HepG2 (cell line): ENCODE results near the gene BRPF1. TPM values are rescaled to one million over a fixed set of nuclear protein-coding genes. Genes with fewer than 3 reads are reported as not detected.

Source experiments
- AFF4 ChIP-seq: sonication (generic); formaldehyde crosslinking; IDR thresholded peaks from 2 replicates; pipeline ENCODE4 v1.4.0; 2020; ENCODE audit warnings: missing genetic modification reagents
- CENPX ChIP-seq: sonication (generic); formaldehyde crosslinking; IDR thresholded peaks from 2 replicates; pipeline ENCODE4 v1.9.0; 2021; ENCODE audit warnings: mild to moderate bottlenecking, missing genetic modification reagents, moderate library complexity
- ETV5 ChIP-seq: IDR thresholded peaks from 2 replicates; pipeline ENCODE4 v1.6.1; 2018; ENCODE audit warnings: missing biosample characterization, missing genetic modification reagents, inconsistent platforms, borderline replicate concordance
- GATAD1 ChIP-seq: IDR thresholded peaks from 2 replicates; pipeline ENCODE4 v1.6.1; 2016; ENCODE audit warnings: missing genetic modification reagents, missing compliant biosample characterization
- HNF4A ChIP-seq: sonication (generic); formaldehyde crosslinking; IDR thresholded peaks from 2 replicates; pipeline ENCODE4 v1.4.0; 2020; ENCODE audit warnings: missing genetic modification reagents
- JUND ChIP-seq: sonication (generic); formaldehyde crosslinking; IDR thresholded peaks from 2 replicates; pipeline ENCODE4 v1.8.0; 2022; ENCODE audit warnings: mild to moderate bottlenecking, missing genetic modification reagents
- KLF15 ChIP-seq: sonication (generic); formaldehyde crosslinking; IDR thresholded peaks from 2 replicates; pipeline ENCODE4 v1.8.1; 2023; ENCODE audit warnings: borderline replicate concordance, mild to moderate bottlenecking, inconsistent platforms, missing genetic modification reagents, mixed read lengths
- MZF1 ChIP-seq: sonication (generic); formaldehyde crosslinking; IDR thresholded peaks from 2 replicates; pipeline ENCODE4 v1.8.1; 2023; ENCODE audit warnings: mild to moderate bottlenecking, missing genetic modification reagents, borderline replicate concordance
- SIX1 ChIP-seq: sonication (generic); formaldehyde crosslinking; IDR thresholded peaks from 2 replicates; pipeline ENCODE4 v1.4.0; 2020; ENCODE audit warnings: missing genetic modification reagents, borderline replicate concordance
- SMAD1 ChIP-seq: sonication (generic); formaldehyde crosslinking; IDR thresholded peaks from 2 replicates; pipeline ENCODE4 v1.4.0; 2020; ENCODE audit warnings: missing genetic modification reagents, low read depth, mild to moderate bottlenecking, borderline replicate concordance
- TCF7 ChIP-seq: sonication (generic); IDR thresholded peaks from 2 replicates; pipeline ENCODE4 v1.6.1; 2016; ENCODE audit warnings: antibody characterized with exemption, low read depth
- YY1 ChIP-seq: IDR thresholded peaks from 2 replicates; pipeline ENCODE4 v1.6.1; 2011; ENCODE audit warnings: low read length, low read depth, moderate library complexity, mild to moderate bottlenecking; ENCODE audit not compliant: insufficient read depth, insufficient replicate concordance
- ZBTB1 ChIP-seq: sonication (generic); formaldehyde crosslinking; IDR thresholded peaks from 2 replicates; pipeline ENCODE4 v1.4.0; 2020; ENCODE audit warnings: missing genetic modification reagents, borderline replicate concordance
- ZFAT ChIP-seq: sonication (generic); formaldehyde crosslinking; conservative IDR thresholded peaks from 2 replicates; pipeline ENCODE4 v1.8.1; 2023; ENCODE audit warnings: missing genetic modification reagents, inconsistent platforms
- ZNF142 ChIP-seq: sonication (generic); formaldehyde crosslinking; IDR thresholded peaks from 2 replicates; pipeline ENCODE4 v1.4.0; 2020; ENCODE audit warnings: missing genetic modification reagents
- ZNF513 ChIP-seq: sonication (generic); formaldehyde crosslinking; conservative IDR thresholded peaks from 2 replicates; pipeline ENCODE4 v1.5.0; 2020; ENCODE audit warnings: missing genetic modification reagents
- ZNF597 ChIP-seq: sonication (generic); formaldehyde crosslinking; IDR thresholded peaks from 2 replicates; pipeline ENCODE4 v1.5.0; 2020; ENCODE audit warnings: missing genetic modification reagents
- ZNF605 ChIP-seq: sonication (generic); formaldehyde crosslinking; IDR thresholded peaks from 2 replicates; pipeline ENCODE4 v1.8.0; 2022; ENCODE audit warnings: mild to moderate bottlenecking, missing genetic modification reagents
- ZNF879 ChIP-seq: sonication (generic); formaldehyde crosslinking; IDR thresholded peaks from 2 replicates; pipeline ENCODE4 v1.8.1; 2023; ENCODE audit warnings: missing genetic modification reagents
- polyA plus RNA-seq, 8 experiments: library from polyadenylated mRNA; depleted of rRNA in 3 of 8; stranded (reverse) in 7 of 8; unstranded in 1 of 8; fragments of >200 nt; fragmentation: Illumina TruSeq in 4 of 8; extraction: Trizol in 4 of 8; gene quantifications; 2 replicates each; pipeline versions ENCODE4 v1.2.1 to v1.2.3, GENCODE V29; 2011 to 2016; ENCODE audit warnings: low read depth in 4 of 8, missing spikeins in 1 of 8, mixed read lengths in 1 of 8; ENCODE audit not compliant: insufficient read depth in 1 of 8
- total RNA-seq, 5 experiments: library from RNA; depleted of rRNA; stranded (reverse); fragments of >200 nt; fragmentation: Illumina TruSeq; extraction: Trizol; gene quantifications; 2 replicates each; pipeline ENCODE4 v1.2.3, GENCODE V29; 2016; ENCODE audit warnings: low read depth in 1 of 5

The BRPF1 gene
- total and polyA plus RNA-seq, 2 of the 13 experiments (the other 11 are each of a cell fraction or from before 2014, with no cell fraction given), result 7.3 to 10.0 TPM

GRCh38 chr3:9749296-9749644 lies 17.7 kb downstream of the BRPF1 start (continued):
- TF ChIP-seq GATAD1 (CRISPR knock-in tag) (no peak), ZNF597 (CRISPR knock-in tag) (no peak), AFF4 (CRISPR knock-in tag) (no peak), ZFAT (CRISPR knock-in tag) (no peak), ETV5 (CRISPR knock-in tag) (no peak), ZBTB1 (CRISPR knock-in tag) (no peak), ZNF513 (CRISPR knock-in tag) (0 out of 2 replicates have a peak, but pooled peaks have one; percentile 64), ZNF605 (CRISPR knock-in tag) (peak; percentile 49; the same call in 1 of the 2 replicates), ZNF879 (CRISPR knock-in tag) (no peak), HNF4A (CRISPR knock-in tag) (no peak), SIX1 (no peak), YY1 (no peak), CENPX (CRISPR knock-in tag) (no peak), SMAD1 (CRISPR knock-in tag) (no peak), ZNF142 (CRISPR knock-in tag) (0 out of 2 replicates have a peak, but pooled peaks have one; percentile 63), MZF1 (no peak), JUND (CRISPR knock-in tag) (no peak), TCF7 (no peak), KLF15 (no peak)
